ENCODE results near the gene CACNB1.

GRCh38 chr17:39229274-39229913 lies 31.9 kb upstream of the CACNB1 start:
- TF ChIP-seq CTCF (IDR thresholded peaks at IDR 0.05) (no peak), POLR2A (IDR thresholded peaks at IDR 0.05) (no peak)
